Smooth muscle cell (in vitro differentiated cells): Measurements from ENCODE around the gene ILDR2. TPM values are rescaled to one million over a fixed set of nuclear protein-coding genes. Genes with fewer than 3 reads are reported as not detected.

Source experiments
- DNase-seq: peaks from one replicate; lab custom pipeline; 2025; ENCODE audit not compliant: unreplicated experiment; lab: John Stamatoyannopoulos, UW
- H2AFZ ChIP-seq: fragments of 200-600 bp; sonication (generic); 2 replicates; pipeline ENCODE4 v1.6.0; 2016; ENCODE audit warnings: antibody characterized with exemption, low read depth, mild to moderate bottlenecking
- H3F3A ChIP-seq: fragments of 200-600 bp; sonication (generic); 2 replicates; pipeline ENCODE4 v1.6.0; 2017; ENCODE audit warnings: antibody characterized with exemption, low read depth
- H3K27ac ChIP-seq: fragments of 200-600 bp; sonication (generic); 2 replicates; pipeline ENCODE4 v1.5.1; 2016; ENCODE audit warnings: low read depth, mild to moderate bottlenecking
- H3K27me3 ChIP-seq: fragments of 200-600 bp; sonication (generic); 2 replicates; pipeline ENCODE4 v1.6.1; 2016; ENCODE audit warnings: low read depth, mild to moderate bottlenecking
- H3K36me3 ChIP-seq: fragments of 200-600 bp; sonication (generic); 2 replicates; pipeline ENCODE4 v1.5.1; 2016; ENCODE audit warnings: low read depth
- H3K4me1 ChIP-seq: fragments of 200-600 bp; sonication (generic); 2 replicates; pipeline ENCODE4 v1.5.1; 2016; ENCODE audit warnings: low read depth
- H3K4me2 ChIP-seq: fragments of 200-600 bp; sonication (generic); 2 replicates; pipeline ENCODE4 v1.6.0; 2016; ENCODE audit warnings: mild to moderate bottlenecking
- H3K4me3 ChIP-seq: fragments of 200-600 bp; sonication (generic); 2 replicates; pipeline ENCODE4 v1.5.1; 2016; ENCODE audit warnings: mild to moderate bottlenecking
- H3K79me2 ChIP-seq: fragments of 200-600 bp; sonication (generic); 2 replicates; pipeline ENCODE4 v1.6.0; 2016; ENCODE audit warnings: low read depth, mild to moderate bottlenecking
- H3K9ac ChIP-seq: fragments of 200-600 bp; sonication (generic); 2 replicates; pipeline ENCODE4 v1.6.0; 2016; ENCODE audit warnings: low read depth
- H3K9me3 ChIP-seq: fragments of 200-600 bp; sonication (generic); replicated peaks from 2 replicates; pipeline ENCODE4 v1.5.1; 2016; ENCODE audit warnings: low read depth
- H4K20me1 ChIP-seq: fragments of 200-600 bp; sonication (generic); 2 replicates; pipeline ENCODE4 v1.6.0; 2016; ENCODE audit warnings: low read depth
- CTCF ChIP-seq: fragments of 200-600 bp; sonication (generic); IDR thresholded peaks from 2 replicates; pipeline ENCODE4 v1.5.1; 2017; ENCODE audit warnings: borderline replicate concordance, mild to moderate bottlenecking, antibody characterized with exemption; ENCODE audit not compliant: insufficient read depth, poor library complexity, severe bottlenecking
- WGBS: methylation state at CpG from one replicate; pipeline ENCODE4 v1.1.7; 2016; ENCODE audit warnings: low lambda C conversion rate; 5-methylcytosine and 5-hydroxymethylcytosine counted together
- polyA plus RNA-seq: library from polyadenylated mRNA; unstranded; fragments of >200 nt; fragmentation: Nextera tagmentation; extraction: Ambion mirVana; gene quantifications from 2 replicates; pipeline ENCODE4 v1.2.1, GENCODE V29; 2016
- total RNA-seq: library from RNA; depleted of rRNA; stranded (reverse); fragments of >200 nt; gene quantifications from 2 replicates; pipeline ENCODE4 v1.2.3, GENCODE V29; 2014

ILDR2 gene
- total and polyA plus RNA-seq, 2 experiments from 2014 or later: 0.04 TPM; not detected in 1

- no peak overlapping the region for H3K9ac ChIP-seq
These were observed 73.1 kb downstream of the ILDR2 start for GRCh38 chr1:166902279-166902678.

DNA sequence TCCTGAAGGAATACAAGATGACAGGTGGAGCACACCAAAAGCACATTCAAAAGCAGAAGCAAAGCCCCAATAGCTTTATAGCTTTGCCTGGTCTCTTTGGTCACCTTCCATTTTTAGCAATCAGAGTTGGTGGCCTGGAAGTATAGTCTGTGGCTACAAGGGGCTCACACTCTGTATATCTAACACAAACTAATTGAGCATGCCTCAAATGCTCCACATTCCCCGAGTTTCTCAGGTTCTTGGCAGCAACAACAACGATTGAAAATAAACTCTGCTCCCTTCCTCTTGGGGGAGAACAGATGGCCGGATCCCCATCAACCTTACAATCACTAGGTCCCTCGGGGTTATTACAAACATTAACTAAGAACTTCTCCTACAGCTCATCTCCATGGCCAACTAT lies 74.4 kb downstream of the ILDR2 start:
- Histone ChIP-seq H3K4me2 (no peak overlapping the region), H3K79me2 (no peaks in the 10 kb centered on the region), H3K4me3 (no peak overlapping the region), H4K20me1 (no peaks in the 10 kb centered on the region), H3K36me3 (no peaks in the 10 kb centered on the region), H3K4me1 (peaks cover 12% of the 10 kb centered on the region), H3F3A (peaks cover 12% of the 10 kb centered on the region), H3K9ac (no peak overlapping the region), H2AFZ (no peak overlapping the region), H3K9me3 (no peaks in the 10 kb centered on the region), H3K27ac (no peak overlapping the region), H3K27me3 (no peaks in the 10 kb centered on the region)
- 57% methylated on average over 4 of the region's 4 CpGs for WGBS
- no peak for TF ChIP-seq CTCF
- no peak for DNase-seq

More at GRCh38 chr1:166902279-166902678, 73.1 kb downstream of the ILDR2 start:
- H3K36me3 ChIP-seq: no peaks in the 10 kb centered on the region
- WGBS: 96% methylated on average over 1 of the region's 1 CpG
- no peaks in the 10 kb centered on the region for H3K27me3 ChIP-seq
- H3K9me3 ChIP-seq: no peaks in the 10 kb centered on the region
- H3K4me3 ChIP-seq: no peak overlapping the region
- TF ChIP-seq CTCF: no peak
- no peak overlapping the region for H2AFZ ChIP-seq
- H4K20me1 ChIP-seq: no peaks in the 10 kb centered on the region
- H3K4me1 ChIP-seq: peaks cover 12% of the 10 kb centered on the region
- H3K27ac ChIP-seq: no peak overlapping the region
- no peak overlapping the region for H3K4me2 ChIP-seq
- DNase-seq: no peak
- no peaks in the 10 kb centered on the region for H3K79me2 ChIP-seq
- H3F3A ChIP-seq: peaks cover 12% of the 10 kb centered on the region

DNA sequence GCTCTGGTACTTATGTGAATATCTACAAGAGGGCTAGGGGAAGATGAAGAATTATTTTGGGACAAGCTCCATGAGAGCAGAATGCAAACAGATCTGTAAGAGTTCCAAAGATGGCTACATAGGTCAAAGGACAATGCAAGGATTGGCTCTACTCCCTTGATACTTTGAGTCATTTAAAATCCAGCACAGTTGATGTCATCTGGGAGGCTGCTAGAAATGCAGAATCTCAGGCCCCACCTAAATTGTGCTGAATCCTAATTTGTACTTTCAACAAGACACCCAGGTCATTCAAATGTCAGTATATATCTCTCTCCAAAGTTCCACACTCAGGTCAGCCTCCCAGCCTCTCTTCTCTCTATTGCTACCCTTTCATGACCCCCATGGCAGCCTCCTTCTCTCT lies 75.6 kb downstream of the ILDR2 start:
- Histone ChIP-seq H3K27ac (no peak overlapping the region), H3K9me3 (no peaks in the 10 kb centered on the region), H2AFZ (no peak overlapping the region), H3K27me3 (no peaks in the 10 kb centered on the region), H4K20me1 (no peaks in the 10 kb centered on the region), H3K4me1 (peaks cover 2% of the 10 kb centered on the region), H3K79me2 (no peaks in the 10 kb centered on the region), H3K9ac (no peak overlapping the region), H3K4me3 (no peak overlapping the region), H3K36me3 (no peaks in the 10 kb centered on the region), H3F3A (peaks cover 4% of the 10 kb centered on the region), H3K4me2 (no peak overlapping the region)
- no peak for DNase-seq
- no peak for TF ChIP-seq CTCF

DNA sequence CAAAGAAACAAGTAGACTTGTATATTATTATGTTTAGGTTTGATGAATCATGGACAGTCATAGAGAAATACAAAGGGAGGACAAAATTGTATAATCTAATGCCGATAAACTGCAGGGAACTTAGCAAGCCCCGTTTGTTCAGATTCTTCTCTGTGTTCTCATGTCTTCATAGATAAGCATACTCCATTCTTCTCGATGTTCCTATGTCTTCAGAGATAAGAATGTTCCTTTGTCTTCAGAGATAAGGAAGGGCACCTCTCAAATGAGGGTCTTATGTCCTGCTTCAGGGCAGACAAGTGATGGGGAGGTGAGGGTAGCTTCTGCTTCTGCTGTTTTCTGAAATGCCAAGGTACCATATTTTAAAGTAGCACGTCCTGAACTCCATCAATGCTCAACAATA lies 79.6 kb downstream of the ILDR2 start:
- no peak for TF ChIP-seq CTCF
- no peak for DNase-seq

More for the DNA sequence above, 79.6 kb downstream of the ILDR2 start:
- 83% methylated on average over 4 of the region's 4 CpGs for WGBS
- Histone ChIP-seq H3K4me3 (no peak overlapping the region), H3K9ac (no peak overlapping the region), H3F3A (no peaks in the 10 kb centered on the region), H3K27me3 (peaks cover 15% of the 10 kb centered on the region), H2AFZ (no peak overlapping the region), H3K27ac (no peak overlapping the region), H3K36me3 (no peaks in the 10 kb centered on the region), H3K4me2 (no peak overlapping the region), H3K79me2 (no peaks in the 10 kb centered on the region), H3K9me3 (no peaks in the 10 kb centered on the region), H3K4me1 (no peaks in the 10 kb centered on the region), H4K20me1 (no peaks in the 10 kb centered on the region)
